ENCODE data around the gene CDK16. TPM values are rescaled to one million over a fixed set of nuclear protein-coding genes. Genes with fewer than 3 reads are reported as not detected.

Gene CDK16
- polyA plus RNA-seq, 1 donor from 2014 or later: 99.0 TPM

- Histone ChIP-seq H3K36me3 (ENCODE audit: insufficient read depth, low read length) (no peaks in the 10 kb centered on the region), H3K27me3 (ENCODE audit: insufficient read depth, low read depth, low read length) (no peaks in the 10 kb centered on the region), H3K27ac (ENCODE audit: low read length) (no peak overlapping the region), H3K79me2 (replicated peaks; ENCODE audit: insufficient read depth, low read length) (peaks cover 26% of the 10 kb centered on the region), H3K9ac (ENCODE audit: low read length) (no peak overlapping the region), H3K9me3 (ENCODE audit: low read length) (no peaks in the 10 kb centered on the region), H3K9me2 (ENCODE audit: insufficient read depth, low read length) (no peaks in the 10 kb centered on the region), H4K20me1 (ENCODE audit: insufficient read depth) (peaks cover 3% of the 10 kb centered on the region), H3K4me2 (ENCODE audit: low read length) (no peak overlapping the region), H3F3A (ENCODE audit: insufficient read depth, low read length, poor library complexity, severe bottlenecking) (no peaks in the 10 kb centered on the region), H2AFZ (ENCODE audit: low read depth, low read length) (no peak overlapping the region), H3K4me3 (ENCODE audit: low read length) (peak overlapping the region; percentile 63)
- TF ChIP-seq TAF1 (IDR thresholded peaks at IDR 0.05; ENCODE audit: low read depth): no peak
- no peak for TF ChIP-seq POLR2AphosphoS5 (IDR thresholded peaks at IDR 0.05)
Observed at GRCh38 chrX:47191331-47191730, 27.1 kb upstream of the CDK16 start.

GRCh38 chrX:47191806-47192401, 26.6 kb upstream of the CDK16 start:
- Histone ChIP-seq H3K79me2 (replicated peaks; ENCODE audit: insufficient read depth, low read length) (peaks cover 32% of the 10 kb centered on the region), H3K4me3 (ENCODE audit: low read length) (peak overlapping the region; percentile 63), H3K9ac (ENCODE audit: low read length) (no peak overlapping the region), H4K20me1 (ENCODE audit: insufficient read depth) (peaks cover 9% of the 10 kb centered on the region), H3K27me3 (ENCODE audit: insufficient read depth, low read depth, low read length) (no peaks in the 10 kb centered on the region), H3K9me2 (ENCODE audit: insufficient read depth, low read length) (no peaks in the 10 kb centered on the region), H3F3A (ENCODE audit: insufficient read depth, low read length, poor library complexity, severe bottlenecking) (no peaks in the 10 kb centered on the region), H3K4me2 (ENCODE audit: low read length) (no peak overlapping the region), H3K27ac (ENCODE audit: low read length) (no peak overlapping the region), H3K36me3 (ENCODE audit: insufficient read depth, low read length) (no peaks in the 10 kb centered on the region), H3K9me3 (ENCODE audit: low read length) (no peaks in the 10 kb centered on the region), H2AFZ (ENCODE audit: low read depth, low read length) (no peak overlapping the region)
- TF ChIP-seq SMC3 (conservative IDR thresholded peaks at IDR 0.05; ENCODE audit: poor library complexity): no peak
- no peak for TF ChIP-seq TAF1 (IDR thresholded peaks at IDR 0.05; ENCODE audit: low read depth)
- no peak for TF ChIP-seq CTCF (IDR thresholded peaks at IDR 0.05; ENCODE audit: poor library complexity, severe bottlenecking)
- no peak for TF ChIP-seq POLR2AphosphoS5 (IDR thresholded peaks at IDR 0.05)
- TF ChIP-seq RAD21 (conservative IDR thresholded peaks at IDR 0.05): no peak
- no peak for TF ChIP-seq EZH2 (IDR thresholded peaks at IDR 0.05; ENCODE audit: borderline replicate concordance, insufficient read depth, low read length, poor library complexity, severe bottlenecking)
- TF ChIP-seq REST (IDR thresholded peaks at IDR 0.05; ENCODE audit: borderline replicate concordance): no peak
- TF ChIP-seq MXI1 (conservative IDR thresholded peaks at IDR 0.05; ENCODE audit: poor library complexity, severe bottlenecking): no peak
- no peak for TF ChIP-seq EP300 (conservative IDR thresholded peaks at IDR 0.05; ENCODE audit: poor library complexity, severe bottlenecking)

Data from neural cell (in vitro differentiated cells).